Measurements from ENCODE around the gene ROPN1. TPM values are rescaled to one million over a fixed set of nuclear protein-coding genes. Genes with fewer than 3 reads are reported as not detected.

ROPN1 gene
- total and polyA plus RNA-seq, 2 of the 4 experiments (the other 2 are of a cell fraction), result 0.03 to 0.18 TPM

DNA sequence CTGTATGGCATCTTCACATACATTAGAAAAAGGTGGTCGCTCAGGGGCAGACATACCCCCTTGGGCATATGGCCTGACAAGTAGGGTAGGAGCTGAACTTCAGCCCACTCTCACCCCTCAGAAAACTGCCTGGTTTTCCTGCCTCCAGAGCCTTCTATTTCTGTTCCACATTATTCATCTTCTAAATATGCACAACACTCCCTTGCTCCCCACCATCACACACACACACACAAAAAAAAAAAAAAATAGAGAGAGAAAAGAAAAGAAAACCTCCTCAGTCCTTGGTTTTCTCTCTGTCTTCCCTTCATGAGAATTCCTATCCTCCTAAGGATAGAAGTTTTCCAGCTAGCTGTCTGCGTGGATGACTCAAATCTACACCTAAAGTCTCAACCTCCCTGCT, 5.6 kb upstream of the ROPN1 start:
- ATAC-seq (ENCODE audit: low read depth), result no peak
- no peak overlapping the region for H3K4me2 ChIP-seq (ENCODE audit: low read depth, low read length)

More for the DNA sequence above, 5.6 kb upstream of the ROPN1 start:
- ChIA-PET CTCF (no interaction called here), POLR2A (ENCODE audit: unreplicated experiment) (no interaction called here)
- DNase-seq, result peak; percentile 3
- no peak overlapping the region for H2BK120ac ChIP-seq (ENCODE audit: low read depth, low read length)
- dilution Hi-C loops (cut with HindIII; ENCODE audit: low sequenced_read_pairs, unreplicated experiment), result no loop called here
- H3K18ac ChIP-seq (ENCODE audit: low read depth, low read length), result no peak overlapping the region
- H2AFZ ChIP-seq (replicated peaks; ENCODE audit: low read length, poor library complexity), result no peak overlapping the region
- intact Hi-C loops (cut with micrococcal nuclease), result no loop called here
- no peaks in the 10 kb centered on the region for H3K9me1 ChIP-seq (ENCODE audit: insufficient read depth, low read length)
- H4K20me1 ChIP-seq (ENCODE audit: insufficient read depth, low read length), result no peaks in the 10 kb centered on the region
- H3K23ac ChIP-seq (ENCODE audit: low read depth, low read length), result no peak overlapping the region
- no TSS peak for BruUV-seq (replicated peaks)
- no peak overlapping the region for H3K4ac ChIP-seq (ENCODE audit: low read depth, low read length)
- TF ChIP-seq, protein P1, sequence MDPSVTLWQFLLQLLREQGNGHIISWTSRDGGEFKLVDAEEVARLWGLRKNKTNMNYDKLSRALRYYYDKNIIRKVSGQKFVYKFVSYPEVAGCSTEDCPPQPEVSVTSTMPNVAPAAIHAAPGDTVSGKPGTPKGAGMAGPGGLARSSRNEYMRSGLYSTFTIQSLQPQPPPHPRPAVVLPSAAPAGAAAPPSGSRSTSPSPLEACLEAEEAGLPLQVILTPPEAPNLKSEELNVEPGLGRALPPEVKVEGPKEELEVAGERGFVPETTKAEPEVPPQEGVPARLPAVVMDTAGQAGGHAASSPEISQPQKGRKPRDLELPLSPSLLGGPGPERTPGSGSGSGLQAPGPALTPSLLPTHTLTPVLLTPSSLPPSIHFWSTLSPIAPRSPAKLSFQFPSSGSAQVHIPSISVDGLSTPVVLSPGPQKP (IDR thresholded peaks at IDR 0.05; ENCODE audit: borderline replicate concordance, low read depth, low read length), result no peak
- TF ChIP-seq BHLHE40 (IDR thresholded peaks at IDR 0.05; ENCODE audit: low read depth, low read length) (no peak), MAZ (IDR thresholded peaks at IDR 0.05; ENCODE audit: borderline replicate concordance, low read depth, low read length) (no peak), CEBPB (IDR thresholded peaks at IDR 0.05; ENCODE audit: low read depth, low read length) (no peak), RFX5 (IDR thresholded peaks at IDR 0.05; ENCODE audit: low read depth, low read length) (no peak), RCOR1 (IDR thresholded peaks at IDR 0.05; ENCODE audit: insufficient replicate concordance, low read length) (no peak), CHD1 (IDR thresholded peaks at IDR 0.05; ENCODE audit: low read depth, low read length) (no peak), MXI1 (IDR thresholded peaks at IDR 0.05; ENCODE audit: borderline replicate concordance, low read depth, low read length) (no peak), RAD21 (IDR thresholded peaks at IDR 0.05; ENCODE audit: low read length) (no peak)
- TF ChIP-seq, protein P2, sequence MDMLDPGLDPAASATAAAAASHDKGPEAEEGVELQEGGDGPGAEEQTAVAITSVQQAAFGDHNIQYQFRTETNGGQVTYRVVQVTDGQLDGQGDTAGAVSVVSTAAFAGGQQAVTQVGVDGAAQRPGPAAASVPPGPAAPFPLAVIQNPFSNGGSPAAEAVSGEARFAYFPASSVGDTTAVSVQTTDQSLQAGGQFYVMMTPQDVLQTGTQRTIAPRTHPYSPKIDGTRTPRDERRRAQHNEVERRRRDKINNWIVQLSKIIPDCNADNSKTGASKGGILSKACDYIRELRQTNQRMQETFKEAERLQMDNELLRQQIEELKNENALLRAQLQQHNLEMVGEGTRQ (IDR thresholded peaks at IDR 0.05; ENCODE audit: low read depth, low read length), result no peak
- no peak overlapping the region for H3K27ac ChIP-seq (ENCODE audit: insufficient read depth, low read length)
- H4K5ac ChIP-seq (ENCODE audit: low read depth, low read length), result no peak overlapping the region
- no peak overlapping the region for H3K9ac ChIP-seq (ENCODE audit: low read depth, low read length)
- H3K36me3 ChIP-seq (ENCODE audit: control insufficient read depth, insufficient read depth, low read length), result no peaks in the 10 kb centered on the region
- H3K79me1 ChIP-seq (ENCODE audit: low read depth in 1 of 2, low read length in 2 of 2), result no peaks in the 10 kb centered on the region
- no peaks in the 10 kb centered on the region for H3K4me1 ChIP-seq (ENCODE audit: control insufficient read depth, insufficient read depth, low read length)
- no peak overlapping the region; the same call in 1 of the 2 replicates for H2AK5ac ChIP-seq (ENCODE audit: low read depth, low read length)
- no peak overlapping the region for H3K56ac ChIP-seq (ENCODE audit: extremely low read depth, insufficient read depth, low read length)
- H3K9me3 ChIP-seq (ENCODE audit: control insufficient read depth, insufficient read depth, low read length), result peaks cover 4% of the 10 kb centered on the region
- H2BK5ac ChIP-seq (ENCODE audit: low read depth, low read length, poor library complexity, severe bottlenecking), result no peak overlapping the region
- H2BK15ac ChIP-seq (ENCODE audit: low read depth, low read length), result no peak overlapping the region
- H3K27me3 ChIP-seq (ENCODE audit: control insufficient read depth, insufficient read depth, low read length), result peaks cover 50% of the 10 kb centered on the region
- no peak overlapping the region for H3K4me3 ChIP-seq (ENCODE audit: insufficient read depth, low read depth, low read length)
- no peak overlapping the region for H4K8ac ChIP-seq (ENCODE audit: low read depth in 2 of 2, low read length in 2 of 2)
- H4K91ac ChIP-seq (ENCODE audit: insufficient read depth, low read depth, low read length), result no peak overlapping the region
- H2BK20ac ChIP-seq (ENCODE audit: low read depth, low read length), result no peak overlapping the region
- in situ Hi-C loops (cut with MboI; ENCODE audit: low sequenced_read_pairs), result no loop called here
- no peak overlapping the region for H3K14ac ChIP-seq (replicated peaks; ENCODE audit: low read depth, low read length)
- WGBS, 2 experiments (ENCODE audit: extremely low coverage in 2 of 2, insufficient read length in 1 of 2), result no CpG with 5 or more reads among the region's 2 CpGs
- H2AK9ac ChIP-seq (replicated peaks; ENCODE audit: low read depth, low read length, poor library complexity), result no peak overlapping the region

Data from IMR-90 (cell line).